Choroid plexus epithelial cell (primary cell): ENCODE results near the gene CACNB4.

ENCODE experiments used
- DNase-seq: peaks from one replicate; pipeline ENCODE4 v3.0.0-alpha.2; 2010; ENCODE audit warnings: low read depth
- H3K4me3 ChIP-seq: 2 replicates; pipeline ENCODE4 v1.5.1; 2011; ENCODE audit warnings: low read depth, mild to moderate bottlenecking, control low read depth, low read length, moderate library complexity
- CTCF ChIP-seq: conservative IDR thresholded peaks from 2 replicates; pipeline ENCODE4 v1.5.1; 2011; ENCODE audit warnings: low read depth, mild to moderate bottlenecking, control low read depth, inconsistent platforms, low read length, moderate library complexity

The CACNB4 gene

GRCh38 chr2:152055366-152056108 lies 43.3 kb downstream of the CACNB4 start:
- no peak for TF ChIP-seq CTCF
- no peak overlapping the region for H3K4me3 ChIP-seq
- DNase-seq, result peak; percentile 49

GRCh38 chr2:152054593-152054992 lies 44.3 kb downstream of the CACNB4 start:
- peak; percentile 63 for DNase-seq
- TF ChIP-seq CTCF, result no peak
- no peak overlapping the region for H3K4me3 ChIP-seq

GRCh38 chr2:152051436-152051835 lies 47.4 kb downstream of the CACNB4 start:
- no peak for TF ChIP-seq CTCF
- DNase-seq, result no peak
- H3K4me3 ChIP-seq, result no peak overlapping the region

GRCh38 chr2:152050915-152051314 lies 47.9 kb downstream of the CACNB4 start:
- no peak for DNase-seq
- H3K4me3 ChIP-seq, result no peak overlapping the region
- TF ChIP-seq CTCF, result no peak

GRCh38 chr2:152050341-152050740 lies 48.5 kb downstream of the CACNB4 start:
- H3K4me3 ChIP-seq, result no peak overlapping the region
- DNase-seq, result no peak
- no peak for TF ChIP-seq CTCF

- TF ChIP-seq CTCF, result no peak
- no peak for DNase-seq
- no peak overlapping the region for H3K4me3 ChIP-seq
Measured at GRCh38 chr2:152049541-152049940, 49.3 kb downstream of the CACNB4 start.

GRCh38 chr2:152047824-152048471 lies 50.9 kb downstream of the CACNB4 start:
- H3K4me3 ChIP-seq, result no peak overlapping the region
- DNase-seq, result no peak
- TF ChIP-seq CTCF, result peak; percentile 39
